Adrenal gland (tissue), 12 donors: Measurements from ENCODE around the gene ANO6. TPM values are rescaled to one million over a fixed set of nuclear protein-coding genes. Genes with fewer than 3 reads are reported as not detected.

Experiments
- DNase-seq, 7 donors: peaks; one replicate each; pipeline ENCODE4 v3.0.0-alpha.2; 2019 to 2020
- H3K27ac ChIP-seq, 5 donors: fragments of 200-600 bp; sonication (generic) in 4 of 5; 1 replicate in 3 of 5; 2 replicates in 2 of 5; pipeline versions ENCODE4 v1.5.1 to v1.8.0; 2016 to 2020; ENCODE audit warnings: mild to moderate bottlenecking in 1 of 5
- H3K27me3 ChIP-seq: fragments of 200-600 bp; 2 replicates; pipeline ENCODE4 v1.8.0; 2021
- H3K36me3 ChIP-seq, 2 donors: fragments of 200-600 bp; replicated peaks in 1 of 2; 1 replicate in 1 of 2; 2 replicates in 1 of 2; pipeline versions ENCODE4 v1.5.1 to v1.8.0; 2018 to 2022
- H3K4me1 ChIP-seq, 2 donors: fragments of 200-600 bp; replicated peaks in 1 of 2; 1 replicate in 1 of 2; 2 replicates in 1 of 2; pipeline versions ENCODE4 v1.5.1 to v1.8.0; 2018 to 2021
- H3K4me3 ChIP-seq, 4 donors: fragments of 200-600 bp; sonication (generic) in 3 of 4; one replicate each; pipeline ENCODE4 v1.5.1; 2016 to 2018
- H3K9me3 ChIP-seq, 3 donors: fragments of 200-600 bp; sonication (generic) in 1 of 3; replicated peaks in 1 of 3; 1 replicate in 2 of 3; 2 replicates in 1 of 3; pipeline versions ENCODE4 v1.5.1 to v1.8.0; 2016 to 2021
- POLR2A ChIP-seq, 2 donors: fragments of 450-650 bp; IDR thresholded peaks; one replicate each; pipeline ENCODE4 v1.6.1; 2017; ENCODE audit warnings: antibody characterized with exemption in 2 of 2, mild to moderate bottlenecking in 2 of 2, moderate library complexity in 1 of 2
- WGBS, 4 donors: extraction: QIAGEN DNeasy Blood & Tissue Kit in 2 of 4; methylation state at CpG; one replicate each; pipeline versions ENCODE4 v1.1.5 to v1.1.7; 2013 to 2017; 5-methylcytosine and 5-hydroxymethylcytosine counted together
- intact Hi-C, 2 donors: fragments of 100-400 bp; cut with DNase I; formaldehyde crosslinking; loops; one replicate each; pipeline versions ENCODE4 v1.14.1 to v1.15.0; 2022 to 2023
- polyA plus RNA-seq, 3 donors: library from polyadenylated mRNA; stranded (reverse); fragments of 200-250 nt in 2 of 3; fragments of 350-450 nt in 1 of 3; fragmentation: Illumina TruSeq in 1 of 3; extraction: RNeasy Lipid Tissue Mini Kit (QIAGEN cat#74804) in 1 of 3; gene quantifications; one replicate each; pipeline ENCODE4 v1.2.3, GENCODE V29; 2013 to 2014
- total RNA-seq, 9 donors: library from RNA; depleted of rRNA in 4 of 9; stranded (reverse); fragments of >200 nt in 4 of 9; fragments of 120-200 nt in 1 of 9; fragmentation: NEBNext Ultra II Directional in 1 of 9; extraction: Animal tissue kit (Norgen Biotek cat#: 25700) in 1 of 9; gene quantifications; one replicate each; pipeline versions ENCODE4 v1.1.0 to v1.2.4, GENCODE V29; 2013 to 2023
- TF ChIP-seq, protein P1 (sequence below), 6 experiments: fragments of 450-650 bp in 4 of 6; fragments of 200-600 bp in 2 of 6; sonication (generic) in 1 of 6; IDR thresholded peaks; 1 replicate in 5 of 6; 2 replicates in 1 of 6; pipeline versions ENCODE4 v1.5.1 to v1.8.0; 2016 to 2021; ENCODE audit warnings: antibody characterized with exemption in 6 of 6, mild to moderate bottlenecking in 2 of 6, moderate library complexity in 1 of 6
- donor health status: healthy with polysubstance abuse.
- donor health status: Bipolar disorder and iron deficiency.
- donor health status: DM: yes; HTN: yes; CAD: no.
- donor health status: DM: no; HTN: no; CAD: no.
- donor health status: DM: no; HTN: no; CAD: no.
- donor health status: DM: yes; HTN: yes; CAD: no.

ANO6 gene
- total and polyA plus RNA-seq, 12 donors: 7.5 to 92.3 (median 54.4) TPM

DNA sequence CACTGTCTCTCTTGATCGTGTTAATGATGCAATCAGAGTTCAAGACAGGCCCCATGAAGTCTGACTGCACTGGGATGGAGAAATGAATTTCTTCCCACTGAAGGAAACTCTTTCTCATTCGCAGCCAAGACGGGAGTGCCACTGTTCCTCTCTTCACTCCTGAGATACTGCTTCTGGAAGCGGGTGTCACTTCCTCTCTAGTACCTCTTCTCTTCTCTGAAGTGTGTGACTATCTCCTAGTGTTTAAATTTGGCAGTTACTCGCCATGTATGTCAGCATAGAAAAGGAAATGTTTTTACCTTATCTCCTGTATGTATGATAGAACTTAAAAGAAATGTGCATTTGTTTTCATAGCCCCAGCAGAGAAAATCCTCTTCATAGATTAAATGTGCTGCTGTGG, 215.2 kb downstream of the ANO6 start:
- Histone ChIP-seq H3K36me3 (peaks cover 0 to 6% of the 10 kb centered on the region in 2 donors), H3K4me1 (no peaks in the 10 kb centered on the region), H3K9me3 (no peaks in the 10 kb centered on the region), H3K27me3 (no peaks in the 10 kb centered on the region), H3K27ac (no peak overlapping the region), H3K4me3 (no peak overlapping the region)
- TF ChIP-seq, protein P1, sequence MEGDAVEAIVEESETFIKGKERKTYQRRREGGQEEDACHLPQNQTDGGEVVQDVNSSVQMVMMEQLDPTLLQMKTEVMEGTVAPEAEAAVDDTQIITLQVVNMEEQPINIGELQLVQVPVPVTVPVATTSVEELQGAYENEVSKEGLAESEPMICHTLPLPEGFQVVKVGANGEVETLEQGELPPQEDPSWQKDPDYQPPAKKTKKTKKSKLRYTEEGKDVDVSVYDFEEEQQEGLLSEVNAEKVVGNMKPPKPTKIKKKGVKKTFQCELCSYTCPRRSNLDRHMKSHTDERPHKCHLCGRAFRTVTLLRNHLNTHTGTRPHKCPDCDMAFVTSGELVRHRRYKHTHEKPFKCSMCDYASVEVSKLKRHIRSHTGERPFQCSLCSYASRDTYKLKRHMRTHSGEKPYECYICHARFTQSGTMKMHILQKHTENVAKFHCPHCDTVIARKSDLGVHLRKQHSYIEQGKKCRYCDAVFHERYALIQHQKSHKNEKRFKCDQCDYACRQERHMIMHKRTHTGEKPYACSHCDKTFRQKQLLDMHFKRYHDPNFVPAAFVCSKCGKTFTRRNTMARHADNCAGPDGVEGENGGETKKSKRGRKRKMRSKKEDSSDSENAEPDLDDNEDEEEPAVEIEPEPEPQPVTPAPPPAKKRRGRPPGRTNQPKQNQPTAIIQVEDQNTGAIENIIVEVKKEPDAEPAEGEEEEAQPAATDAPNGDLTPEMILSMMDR (IDR thresholded peaks at IDR 0.05): no peak
- TF ChIP-seq POLR2A (IDR thresholded peaks at IDR 0.05): no peak
- DNase-seq: no peak
- intact Hi-C loops: no loop called here
- 88 to 95% (median 90%) methylated on average over 5 of the region's 5 CpGs for WGBS, 4 donors

DNA sequence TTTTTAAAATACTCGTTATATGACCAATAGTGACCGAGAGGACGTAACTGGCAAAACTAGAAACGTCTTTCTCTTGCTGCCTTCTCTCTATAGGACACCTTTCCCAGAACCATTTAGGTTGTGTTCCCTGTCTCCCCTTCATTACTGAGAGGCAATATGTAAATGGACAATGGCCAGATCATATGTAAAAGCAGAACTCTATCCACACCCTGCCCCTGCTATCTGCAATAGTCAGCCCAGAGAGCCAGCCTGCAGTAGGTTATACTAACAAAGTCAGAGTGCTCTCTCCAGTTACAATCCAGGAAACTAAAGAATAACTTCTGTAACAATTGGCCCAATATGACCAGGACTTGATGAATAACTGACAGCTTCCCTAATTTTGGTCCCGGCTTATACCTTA, 216.8 kb downstream of the ANO6 start:
- H3K27me3 ChIP-seq: no peaks in the 10 kb centered on the region
- no peak for TF ChIP-seq POLR2A (IDR thresholded peaks at IDR 0.05)
- TF ChIP-seq, protein P1 (IDR thresholded peaks at IDR 0.05): no peak

DNA sequence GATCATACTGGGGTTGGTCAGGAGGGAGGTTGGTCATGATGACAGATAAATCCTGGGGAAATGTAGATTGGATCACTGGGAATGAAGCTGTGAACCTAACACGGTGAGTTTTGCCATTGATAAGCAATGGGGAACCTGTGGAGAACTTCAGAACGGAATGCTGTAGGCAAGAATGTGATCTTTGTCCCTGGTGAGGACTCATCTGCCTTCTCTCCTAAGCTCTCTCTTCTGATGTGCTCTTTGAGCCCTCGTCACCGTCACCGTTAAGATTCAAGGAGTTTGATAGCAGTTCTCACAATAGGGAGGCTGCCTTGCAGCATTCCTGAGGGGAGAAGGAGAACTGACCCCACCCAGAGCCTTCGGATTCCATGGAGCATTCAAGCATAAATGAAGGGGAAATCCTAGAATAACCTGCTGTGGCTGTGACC, 217.6 kb downstream of the ANO6 start:
- DNase-seq: no peak
- 68 to 84% (median 81%) methylated on average over 6 of the region's 6 CpGs for WGBS, 4 donors
- intact Hi-C loops: no loop called here
- Histone ChIP-seq H3K4me1 (no peaks in the 10 kb centered on the region), H3K36me3 (no peaks in the 10 kb centered on the region), H3K27ac (no peak overlapping the region), H3K4me3 (no peak overlapping the region), H3K27me3 (no peaks in the 10 kb centered on the region), H3K9me3 (no peaks in the 10 kb centered on the region)
- TF ChIP-seq, protein P1 (IDR thresholded peaks at IDR 0.05): no peak
- no peak for TF ChIP-seq POLR2A (IDR thresholded peaks at IDR 0.05)

More for the DNA sequence above, 216.8 kb downstream of the ANO6 start:
- intact Hi-C loops: no loop called here
- Histone ChIP-seq H3K9me3 (no peaks in the 10 kb centered on the region), H3K27ac (no peak overlapping the region), H3K4me1 (no peaks in the 10 kb centered on the region), H3K36me3 (no peaks in the 10 kb centered on the region), H3K4me3 (no peak overlapping the region)
- DNase-seq: no peak
- 97 to 99% (median 98%) methylated on average over 5 of the region's 5 CpGs for whole genome bisulfite sequencing, 4 donors

DNA sequence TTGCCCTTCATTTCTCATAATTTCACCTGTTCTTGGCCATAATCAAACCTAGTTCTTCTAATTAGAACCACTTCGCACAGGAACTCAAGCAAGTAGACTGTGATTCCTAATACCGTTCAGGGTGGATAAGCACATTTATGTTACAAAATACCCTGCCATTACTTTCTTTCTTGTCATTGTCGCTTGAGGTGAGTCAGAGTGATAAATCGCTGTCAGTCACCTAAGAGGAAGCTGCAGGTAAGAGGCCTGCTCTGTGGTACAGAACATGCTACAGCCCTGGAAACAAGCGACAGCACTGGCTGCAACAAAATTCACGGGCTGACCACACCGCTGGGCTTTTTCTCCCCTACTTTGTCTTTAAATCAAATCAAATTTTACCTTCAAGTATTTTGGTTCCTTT, 218.2 kb downstream of the ANO6 start:
- Histone ChIP-seq H3K27ac (no peak overlapping the region), H3K36me3 (no peaks in the 10 kb centered on the region), H3K9me3 (no peaks in the 10 kb centered on the region), H3K4me1 (no peaks in the 10 kb centered on the region), H3K4me3 (no peak overlapping the region), H3K27me3 (no peaks in the 10 kb centered on the region)
- 88 to 97% (median 96%) methylated on average over 7 of the region's 7 CpGs for WGBS, 4 donors
- DNase-seq: no peak
- TF ChIP-seq, protein P1 (IDR thresholded peaks at IDR 0.05): no peak
- no peak for TF ChIP-seq POLR2A (IDR thresholded peaks at IDR 0.05)
- intact Hi-C loops: no loop called here
